Measurements from ENCODE around the gene SIAH1.

- TF ChIP-seq EP300 (IDR thresholded peaks at IDR 0.05) (no peak), CTCF (IDR thresholded peaks at IDR 0.05) (no peak), POLR2A (IDR thresholded peaks at IDR 0.05) (no peak)
These were observed 46.9 kb upstream of the SIAH1 start for GRCh38 chr16:48432136-48432535.
